Smooth muscle cell (in vitro differentiated cells): Measurements from ENCODE around the gene LLGL2. TPM values are rescaled to one million over a fixed set of nuclear protein-coding genes. Genes with fewer than 3 reads are reported as not detected.

Experiments used
- DNase-seq: peaks from one replicate; lab custom pipeline; 2025; ENCODE audit not compliant: unreplicated experiment; lab: John Stamatoyannopoulos, UW
- H2AFZ ChIP-seq: fragments of 200-600 bp; sonication (generic); 2 replicates; pipeline ENCODE4 v1.6.0; 2016; ENCODE audit warnings: antibody characterized with exemption, low read depth, mild to moderate bottlenecking
- H3F3A ChIP-seq: fragments of 200-600 bp; sonication (generic); 2 replicates; pipeline ENCODE4 v1.6.0; 2017; ENCODE audit warnings: antibody characterized with exemption, low read depth
- H3K27ac ChIP-seq: fragments of 200-600 bp; sonication (generic); 2 replicates; pipeline ENCODE4 v1.5.1; 2016; ENCODE audit warnings: low read depth, mild to moderate bottlenecking
- H3K27me3 ChIP-seq: fragments of 200-600 bp; sonication (generic); 2 replicates; pipeline ENCODE4 v1.6.1; 2016; ENCODE audit warnings: low read depth, mild to moderate bottlenecking
- H3K36me3 ChIP-seq: fragments of 200-600 bp; sonication (generic); 2 replicates; pipeline ENCODE4 v1.5.1; 2016; ENCODE audit warnings: low read depth
- H3K4me1 ChIP-seq: fragments of 200-600 bp; sonication (generic); 2 replicates; pipeline ENCODE4 v1.5.1; 2016; ENCODE audit warnings: low read depth
- H3K4me2 ChIP-seq: fragments of 200-600 bp; sonication (generic); 2 replicates; pipeline ENCODE4 v1.6.0; 2016; ENCODE audit warnings: mild to moderate bottlenecking
- H3K4me3 ChIP-seq: fragments of 200-600 bp; sonication (generic); 2 replicates; pipeline ENCODE4 v1.5.1; 2016; ENCODE audit warnings: mild to moderate bottlenecking
- H3K79me2 ChIP-seq: fragments of 200-600 bp; sonication (generic); 2 replicates; pipeline ENCODE4 v1.6.0; 2016; ENCODE audit warnings: low read depth, mild to moderate bottlenecking
- H3K9ac ChIP-seq: fragments of 200-600 bp; sonication (generic); 2 replicates; pipeline ENCODE4 v1.6.0; 2016; ENCODE audit warnings: low read depth
- H3K9me3 ChIP-seq: fragments of 200-600 bp; sonication (generic); replicated peaks from 2 replicates; pipeline ENCODE4 v1.5.1; 2016; ENCODE audit warnings: low read depth
- H4K20me1 ChIP-seq: fragments of 200-600 bp; sonication (generic); 2 replicates; pipeline ENCODE4 v1.6.0; 2016; ENCODE audit warnings: low read depth
- WGBS: methylation state at CpG from one replicate; pipeline ENCODE4 v1.1.7; 2016; ENCODE audit warnings: low lambda C conversion rate; 5-methylcytosine and 5-hydroxymethylcytosine counted together
- polyA plus RNA-seq: library from polyadenylated mRNA; unstranded; fragments of >200 nt; fragmentation: Nextera tagmentation; extraction: Ambion mirVana; gene quantifications from 2 replicates; pipeline ENCODE4 v1.2.1, GENCODE V29; 2016
- total RNA-seq: library from RNA; depleted of rRNA; stranded (reverse); fragments of >200 nt; gene quantifications from 2 replicates; pipeline ENCODE4 v1.2.3, GENCODE V29; 2014
- TF ChIP-seq, protein P1 (sequence below): fragments of 200-600 bp; sonication (generic); IDR thresholded peaks from 2 replicates; pipeline ENCODE4 v1.5.1; 2017; ENCODE audit warnings: borderline replicate concordance, mild to moderate bottlenecking, antibody characterized with exemption; ENCODE audit not compliant: insufficient read depth, poor library complexity, severe bottlenecking

Gene LLGL2
- total and polyA plus RNA-seq, 2 experiments from 2014 or later: 9.9 to 12.7 TPM

- H3K36me3 ChIP-seq: no peaks in the 10 kb centered on the region
- peak overlapping the region; percentile 51 for H3K4me2 ChIP-seq
- no peak overlapping the region for H3K9ac ChIP-seq
- TF ChIP-seq, protein P1, sequence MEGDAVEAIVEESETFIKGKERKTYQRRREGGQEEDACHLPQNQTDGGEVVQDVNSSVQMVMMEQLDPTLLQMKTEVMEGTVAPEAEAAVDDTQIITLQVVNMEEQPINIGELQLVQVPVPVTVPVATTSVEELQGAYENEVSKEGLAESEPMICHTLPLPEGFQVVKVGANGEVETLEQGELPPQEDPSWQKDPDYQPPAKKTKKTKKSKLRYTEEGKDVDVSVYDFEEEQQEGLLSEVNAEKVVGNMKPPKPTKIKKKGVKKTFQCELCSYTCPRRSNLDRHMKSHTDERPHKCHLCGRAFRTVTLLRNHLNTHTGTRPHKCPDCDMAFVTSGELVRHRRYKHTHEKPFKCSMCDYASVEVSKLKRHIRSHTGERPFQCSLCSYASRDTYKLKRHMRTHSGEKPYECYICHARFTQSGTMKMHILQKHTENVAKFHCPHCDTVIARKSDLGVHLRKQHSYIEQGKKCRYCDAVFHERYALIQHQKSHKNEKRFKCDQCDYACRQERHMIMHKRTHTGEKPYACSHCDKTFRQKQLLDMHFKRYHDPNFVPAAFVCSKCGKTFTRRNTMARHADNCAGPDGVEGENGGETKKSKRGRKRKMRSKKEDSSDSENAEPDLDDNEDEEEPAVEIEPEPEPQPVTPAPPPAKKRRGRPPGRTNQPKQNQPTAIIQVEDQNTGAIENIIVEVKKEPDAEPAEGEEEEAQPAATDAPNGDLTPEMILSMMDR: no peak
- H3K27me3 ChIP-seq: no peaks in the 10 kb centered on the region
- no peak overlapping the region for H2AFZ ChIP-seq
- H3F3A ChIP-seq: peaks cover 6% of the 10 kb centered on the region
- H3K79me2 ChIP-seq: no peaks in the 10 kb centered on the region
- H4K20me1 ChIP-seq: peaks cover 96% of the 10 kb centered on the region
- no peaks in the 10 kb centered on the region for H3K9me3 ChIP-seq
- H3K4me3 ChIP-seq: no peak overlapping the region
- H3K4me1 ChIP-seq: peaks cover 32% of the 10 kb centered on the region
- DNase-seq: no peak
- no peak overlapping the region for H3K27ac ChIP-seq
- 37% methylated on average over 13 of the region's 13 CpGs for WGBS
Measured at GRCh38 chr17:75481194-75482068, 44.1 kb upstream of the LLGL2 start.

- Histone ChIP-seq H3K27me3 (no peaks in the 10 kb centered on the region), H3K4me2 (peak overlapping the region; percentile 51), H3K9ac (no peak overlapping the region), H3K4me3 (no peak overlapping the region), H3K9me3 (no peaks in the 10 kb centered on the region), H2AFZ (no peak overlapping the region), H3K36me3 (no peaks in the 10 kb centered on the region), H4K20me1 (peaks cover 96% of the 10 kb centered on the region), H3F3A (peaks cover 6% of the 10 kb centered on the region), H3K79me2 (no peaks in the 10 kb centered on the region), H3K27ac (no peak overlapping the region), H3K4me1 (peaks cover 31% of the 10 kb centered on the region)
- 83% methylated on average over 16 of the region's 16 CpGs for WGBS
- TF ChIP-seq, protein P1: no peak
- DNase-seq: no peak
Measured at GRCh38 chr17:75482098-75482942, 43.2 kb upstream of the LLGL2 start.

GRCh38 chr17:75485688-75486087, 39.8 kb upstream of the LLGL2 start:
- Histone ChIP-seq H4K20me1 (peaks cover 97% of the 10 kb centered on the region), H3K27me3 (no peaks in the 10 kb centered on the region), H3K4me3 (no peak overlapping the region), H3K4me2 (no peak overlapping the region), H3K9me3 (no peaks in the 10 kb centered on the region), H2AFZ (no peak overlapping the region), H3F3A (peaks cover 6% of the 10 kb centered on the region), H3K79me2 (no peaks in the 10 kb centered on the region), H3K27ac (no peak overlapping the region), H3K36me3 (no peaks in the 10 kb centered on the region), H3K4me1 (peaks cover 16% of the 10 kb centered on the region), H3K9ac (no peak overlapping the region)
- no peak for DNase-seq
- 97% methylated on average over 10 of the region's 12 CpGs for WGBS
- TF ChIP-seq, protein P1: no peak
